Measurements from ENCODE around the gene RABGAP1.

DNA sequence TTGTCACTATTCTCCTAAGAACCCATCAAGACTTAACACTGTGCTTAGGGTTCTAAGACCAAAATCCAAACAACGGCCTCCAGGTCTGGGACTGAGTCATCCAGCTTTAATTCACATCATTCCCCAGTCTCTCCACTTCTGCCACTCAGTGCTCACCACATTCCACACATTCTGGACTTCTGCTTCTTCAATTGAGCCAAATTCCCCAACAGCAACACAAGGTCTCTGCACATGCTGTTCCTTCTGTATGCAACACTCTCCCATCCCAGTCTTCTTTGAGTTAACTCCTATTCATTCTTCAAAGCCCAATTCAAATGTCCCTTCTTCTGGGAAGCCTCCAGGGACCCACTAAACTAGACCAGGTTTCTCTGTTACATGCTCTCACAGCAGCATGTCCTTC lies 190.4 kb downstream of the RABGAP1 start:
- TF ChIP-seq CTCF (conservative IDR thresholded peaks at IDR 0.05; ENCODE audit: low read length): no peak
- no peak for TF ChIP-seq EZH2phosphoT487 (IDR thresholded peaks at IDR 0.05; ENCODE audit: borderline replicate concordance, low read depth, low read length)
